ENCODE results near the gene RTF2. TPM values are rescaled to one million over a fixed set of nuclear protein-coding genes. Genes with fewer than 3 reads are reported as not detected.

RTF2 gene
- polyA plus RNA-seq, 1 donor from 2014 or later = 127 TPM

DNA sequence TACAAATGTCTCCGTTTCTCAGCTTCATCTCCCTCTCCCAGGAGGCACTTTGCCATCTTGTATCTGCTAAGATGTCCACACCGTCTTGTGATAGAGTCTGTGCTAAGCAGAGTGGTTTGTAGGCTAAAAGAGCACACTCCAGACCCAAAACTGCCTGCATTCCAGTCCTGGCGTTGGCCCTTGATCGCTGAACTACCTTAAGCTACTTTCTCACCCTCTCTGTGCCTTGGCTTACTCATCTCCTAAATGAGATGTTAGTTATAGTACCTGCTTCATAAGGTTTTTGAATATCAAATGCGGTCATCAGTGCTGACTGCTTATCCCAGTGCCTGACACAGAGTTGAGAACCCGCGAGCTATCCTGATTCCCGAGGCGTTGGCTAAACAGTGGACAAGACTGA lies 42.4 kb upstream of the RTF2 start:
- Histone ChIP-seq H3K4me2 (ENCODE audit: low read length) (no peak overlapping the region), H3K36me3 (ENCODE audit: insufficient read depth, low read length) (no peaks in the 10 kb centered on the region), H3K9me2 (ENCODE audit: insufficient read depth, low read length) (no peaks in the 10 kb centered on the region), H3F3A (ENCODE audit: insufficient read depth, low read length, poor library complexity, severe bottlenecking) (no peaks in the 10 kb centered on the region), H4K20me1 (ENCODE audit: insufficient read depth) (no peaks in the 10 kb centered on the region), H3K79me2 (replicated peaks; ENCODE audit: insufficient read depth, low read length) (no peaks in the 10 kb centered on the region), H3K9ac (ENCODE audit: low read length) (no peak overlapping the region), H3K27ac (ENCODE audit: low read length) (no peak overlapping the region), H3K4me3 (ENCODE audit: low read length) (no peak overlapping the region), H3K9me3 (ENCODE audit: low read length) (no peaks in the 10 kb centered on the region), H3K27me3 (ENCODE audit: insufficient read depth, low read depth, low read length) (no peaks in the 10 kb centered on the region), H2AFZ (ENCODE audit: low read depth, low read length) (no peak overlapping the region)
- TF ChIP-seq TAF1 (IDR thresholded peaks at IDR 0.05; ENCODE audit: low read depth) (no peak), POLR2AphosphoS5 (IDR thresholded peaks at IDR 0.05) (no peak), SMC3 (conservative IDR thresholded peaks at IDR 0.05; ENCODE audit: poor library complexity) (no peak), EZH2 (IDR thresholded peaks at IDR 0.05; ENCODE audit: borderline replicate concordance, insufficient read depth, low read length, poor library complexity, severe bottlenecking) (no peak)

DNA sequence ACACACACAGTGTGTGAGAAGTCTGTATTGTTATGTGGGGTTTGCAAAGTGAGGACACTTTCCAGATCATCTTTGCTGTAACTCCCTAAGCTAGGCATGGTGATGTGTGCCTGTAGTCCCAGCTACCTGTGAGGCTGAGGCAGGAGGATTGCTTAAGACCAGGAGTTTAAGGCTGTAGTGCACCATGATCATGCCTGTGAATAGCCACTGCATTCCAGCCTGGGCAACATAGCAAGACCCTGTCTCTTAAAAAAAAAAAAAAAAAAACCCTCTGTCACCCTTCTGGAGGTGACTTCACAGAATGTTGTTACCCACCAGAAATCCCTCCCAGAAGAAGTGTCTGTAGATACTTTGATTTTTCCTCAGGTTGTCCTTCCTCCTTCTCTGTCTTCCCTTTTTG lies 41.5 kb upstream of the RTF2 start:
- no peaks in the 10 kb centered on the region for H3F3A ChIP-seq (ENCODE audit: insufficient read depth, low read length, poor library complexity, severe bottlenecking)
- no peaks in the 10 kb centered on the region for H3K36me3 ChIP-seq (ENCODE audit: insufficient read depth, low read length)
- H3K9me2 ChIP-seq (ENCODE audit: insufficient read depth, low read length) = no peaks in the 10 kb centered on the region
- no peaks in the 10 kb centered on the region for H3K79me2 ChIP-seq (replicated peaks; ENCODE audit: insufficient read depth, low read length)
- TF ChIP-seq POLR2AphosphoS5 (IDR thresholded peaks at IDR 0.05) = no peak
- no peak for TF ChIP-seq EZH2 (IDR thresholded peaks at IDR 0.05; ENCODE audit: borderline replicate concordance, insufficient read depth, low read length, poor library complexity, severe bottlenecking)
- TF ChIP-seq MXI1 (conservative IDR thresholded peaks at IDR 0.05; ENCODE audit: poor library complexity, severe bottlenecking) = no peak
- TF ChIP-seq, protein P1, sequence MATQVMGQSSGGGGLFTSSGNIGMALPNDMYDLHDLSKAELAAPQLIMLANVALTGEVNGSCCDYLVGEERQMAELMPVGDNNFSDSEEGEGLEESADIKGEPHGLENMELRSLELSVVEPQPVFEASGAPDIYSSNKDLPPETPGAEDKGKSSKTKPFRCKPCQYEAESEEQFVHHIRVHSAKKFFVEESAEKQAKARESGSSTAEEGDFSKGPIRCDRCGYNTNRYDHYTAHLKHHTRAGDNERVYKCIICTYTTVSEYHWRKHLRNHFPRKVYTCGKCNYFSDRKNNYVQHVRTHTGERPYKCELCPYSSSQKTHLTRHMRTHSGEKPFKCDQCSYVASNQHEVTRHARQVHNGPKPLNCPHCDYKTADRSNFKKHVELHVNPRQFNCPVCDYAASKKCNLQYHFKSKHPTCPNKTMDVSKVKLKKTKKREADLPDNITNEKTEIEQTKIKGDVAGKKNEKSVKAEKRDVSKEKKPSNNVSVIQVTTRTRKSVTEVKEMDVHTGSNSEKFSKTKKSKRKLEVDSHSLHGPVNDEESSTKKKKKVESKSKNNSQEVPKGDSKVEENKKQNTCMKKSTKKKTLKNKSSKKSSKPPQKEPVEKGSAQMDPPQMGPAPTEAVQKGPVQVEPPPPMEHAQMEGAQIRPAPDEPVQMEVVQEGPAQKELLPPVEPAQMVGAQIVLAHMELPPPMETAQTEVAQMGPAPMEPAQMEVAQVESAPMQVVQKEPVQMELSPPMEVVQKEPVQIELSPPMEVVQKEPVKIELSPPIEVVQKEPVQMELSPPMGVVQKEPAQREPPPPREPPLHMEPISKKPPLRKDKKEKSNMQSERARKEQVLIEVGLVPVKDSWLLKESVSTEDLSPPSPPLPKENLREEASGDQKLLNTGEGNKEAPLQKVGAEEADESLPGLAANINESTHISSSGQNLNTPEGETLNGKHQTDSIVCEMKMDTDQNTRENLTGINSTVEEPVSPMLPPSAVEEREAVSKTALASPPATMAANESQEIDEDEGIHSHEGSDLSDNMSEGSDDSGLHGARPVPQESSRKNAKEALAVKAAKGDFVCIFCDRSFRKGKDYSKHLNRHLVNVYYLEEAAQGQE (IDR thresholded peaks at IDR 0.05; ENCODE audit: borderline replicate concordance) = no peak
- TF ChIP-seq, protein P2, sequence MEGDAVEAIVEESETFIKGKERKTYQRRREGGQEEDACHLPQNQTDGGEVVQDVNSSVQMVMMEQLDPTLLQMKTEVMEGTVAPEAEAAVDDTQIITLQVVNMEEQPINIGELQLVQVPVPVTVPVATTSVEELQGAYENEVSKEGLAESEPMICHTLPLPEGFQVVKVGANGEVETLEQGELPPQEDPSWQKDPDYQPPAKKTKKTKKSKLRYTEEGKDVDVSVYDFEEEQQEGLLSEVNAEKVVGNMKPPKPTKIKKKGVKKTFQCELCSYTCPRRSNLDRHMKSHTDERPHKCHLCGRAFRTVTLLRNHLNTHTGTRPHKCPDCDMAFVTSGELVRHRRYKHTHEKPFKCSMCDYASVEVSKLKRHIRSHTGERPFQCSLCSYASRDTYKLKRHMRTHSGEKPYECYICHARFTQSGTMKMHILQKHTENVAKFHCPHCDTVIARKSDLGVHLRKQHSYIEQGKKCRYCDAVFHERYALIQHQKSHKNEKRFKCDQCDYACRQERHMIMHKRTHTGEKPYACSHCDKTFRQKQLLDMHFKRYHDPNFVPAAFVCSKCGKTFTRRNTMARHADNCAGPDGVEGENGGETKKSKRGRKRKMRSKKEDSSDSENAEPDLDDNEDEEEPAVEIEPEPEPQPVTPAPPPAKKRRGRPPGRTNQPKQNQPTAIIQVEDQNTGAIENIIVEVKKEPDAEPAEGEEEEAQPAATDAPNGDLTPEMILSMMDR (IDR thresholded peaks at IDR 0.05; ENCODE audit: poor library complexity, severe bottlenecking) = no peak
- TF ChIP-seq EP300 (conservative IDR thresholded peaks at IDR 0.05; ENCODE audit: poor library complexity, severe bottlenecking) = no peak
- TF ChIP-seq SMC3 (conservative IDR thresholded peaks at IDR 0.05; ENCODE audit: poor library complexity) = no peak
- TF ChIP-seq TAF1 (IDR thresholded peaks at IDR 0.05; ENCODE audit: low read depth) = no peak
- TF ChIP-seq RAD21 (conservative IDR thresholded peaks at IDR 0.05) = no peak
- H2AFZ ChIP-seq (ENCODE audit: low read depth, low read length) = no peak overlapping the region
- H3K4me2 ChIP-seq (ENCODE audit: low read length) = no peak overlapping the region
- no peaks in the 10 kb centered on the region for H3K9me3 ChIP-seq (ENCODE audit: low read length)
- H3K27me3 ChIP-seq (ENCODE audit: insufficient read depth, low read depth, low read length) = no peaks in the 10 kb centered on the region
- H3K4me3 ChIP-seq (ENCODE audit: low read length) = no peak overlapping the region
- H4K20me1 ChIP-seq (ENCODE audit: insufficient read depth) = no peaks in the 10 kb centered on the region
- no peak overlapping the region for H3K27ac ChIP-seq (ENCODE audit: low read length)
- H3K9ac ChIP-seq (ENCODE audit: low read length) = no peak overlapping the region
